ENCODE data around the gene MMS19.

MMS19 gene

DNA sequence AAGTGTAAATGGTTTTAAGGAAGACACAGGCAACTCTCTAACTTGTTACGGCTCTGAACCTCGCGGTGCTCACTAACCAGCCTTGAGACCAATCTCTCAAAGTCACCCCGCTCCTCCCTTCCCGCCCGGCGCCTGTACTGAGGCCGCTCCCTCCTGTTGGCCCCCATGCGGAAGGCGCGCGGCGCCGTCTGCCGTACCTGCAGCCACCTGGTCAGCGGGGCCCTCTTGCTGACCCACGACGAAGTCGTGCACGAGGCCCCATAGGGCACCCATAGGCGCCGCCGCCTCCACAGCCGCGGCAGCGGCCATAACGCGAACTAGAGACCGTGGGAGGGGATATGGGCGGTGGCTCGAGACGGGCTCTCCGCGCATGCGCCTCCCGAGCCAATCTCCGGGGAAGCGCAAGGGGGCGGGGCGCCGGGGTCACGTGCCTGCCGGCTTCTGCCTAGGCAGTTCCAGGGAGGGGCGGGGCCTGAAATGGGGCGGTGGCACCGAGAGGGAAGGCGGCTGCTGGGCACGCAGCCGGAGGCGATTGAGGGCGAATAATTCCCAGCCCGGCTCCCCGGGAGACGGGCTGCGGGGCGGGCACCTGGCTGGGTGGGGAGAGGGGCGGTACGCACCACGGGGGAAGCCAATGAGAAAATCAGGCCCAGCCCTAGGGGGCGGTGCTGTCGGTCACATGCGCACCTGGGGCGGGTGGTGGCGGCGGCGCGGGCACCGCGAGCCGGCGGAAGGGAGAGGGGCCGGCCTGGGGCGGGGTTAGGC, at the start of gene MMS19:
Gene MMS19, minus strand, starts transcription at position 347 of the 765 bp plus-strand sequence. Its CDS starts 38 bp downstream, at position 309.
- Mint-ChIP-seq H3K27me3 (peaks cover 27% of the 10 kb centered on the region), H3K4me3 (peak within 1 kb of the TSS; percentile 94), H3K9me3 (no peaks in the 10 kb centered on the region), H3K36me3 (ENCODE audit: low read depth) (peaks cover 45% of the 10 kb centered on the region), H3K27ac (peak within 1 kb of the TSS; percentile 99), H3K4me1 (ENCODE audit: low read depth) (peaks cover 43% of the 10 kb centered on the region)
- peak; percentile 100 for DNase-seq

GRCh38 chr10:97547962-97548361, 49.7 kb upstream of the MMS19 start:
- Mint-ChIP-seq H3K36me3 (ENCODE audit: low read depth) (no peaks in the 10 kb centered on the region), H3K9me3 (no peaks in the 10 kb centered on the region), H3K4me1 (ENCODE audit: low read depth) (peaks cover 10% of the 10 kb centered on the region), H3K4me3 (no peak overlapping the region), H3K27me3 (no peaks in the 10 kb centered on the region), H3K27ac (no peak overlapping the region)
- DNase-seq, result no peak

DNA sequence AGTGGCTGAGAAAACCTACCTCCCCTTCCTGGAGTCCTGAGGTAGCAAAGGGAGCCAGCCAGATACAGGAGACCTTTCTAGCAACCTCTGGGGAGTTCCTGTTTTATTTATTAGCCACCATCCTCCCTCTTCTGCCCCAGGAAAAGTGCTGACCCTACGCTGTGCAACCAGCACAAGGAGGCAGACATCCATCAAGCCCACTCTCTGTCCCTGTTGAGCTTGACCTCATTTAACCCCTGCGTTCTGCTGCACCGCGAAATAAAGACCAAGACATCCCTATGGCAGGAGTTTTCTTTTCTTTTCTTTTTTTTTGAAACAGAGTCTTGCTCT, 49.0 kb upstream of the MMS19 start:
- no peaks in the 10 kb centered on the region for H3K27me3 Mint-ChIP-seq
- peaks cover 18% of the 10 kb centered on the region for H3K4me1 Mint-ChIP-seq (ENCODE audit: low read depth)
- H3K27ac Mint-ChIP-seq, result no peak overlapping the region
- DNase-seq, result no peak
- no peak overlapping the region for H3K4me3 Mint-ChIP-seq
- no peaks in the 10 kb centered on the region for H3K36me3 Mint-ChIP-seq (ENCODE audit: low read depth)
- H3K9me3 Mint-ChIP-seq, result no peaks in the 10 kb centered on the region

DNA sequence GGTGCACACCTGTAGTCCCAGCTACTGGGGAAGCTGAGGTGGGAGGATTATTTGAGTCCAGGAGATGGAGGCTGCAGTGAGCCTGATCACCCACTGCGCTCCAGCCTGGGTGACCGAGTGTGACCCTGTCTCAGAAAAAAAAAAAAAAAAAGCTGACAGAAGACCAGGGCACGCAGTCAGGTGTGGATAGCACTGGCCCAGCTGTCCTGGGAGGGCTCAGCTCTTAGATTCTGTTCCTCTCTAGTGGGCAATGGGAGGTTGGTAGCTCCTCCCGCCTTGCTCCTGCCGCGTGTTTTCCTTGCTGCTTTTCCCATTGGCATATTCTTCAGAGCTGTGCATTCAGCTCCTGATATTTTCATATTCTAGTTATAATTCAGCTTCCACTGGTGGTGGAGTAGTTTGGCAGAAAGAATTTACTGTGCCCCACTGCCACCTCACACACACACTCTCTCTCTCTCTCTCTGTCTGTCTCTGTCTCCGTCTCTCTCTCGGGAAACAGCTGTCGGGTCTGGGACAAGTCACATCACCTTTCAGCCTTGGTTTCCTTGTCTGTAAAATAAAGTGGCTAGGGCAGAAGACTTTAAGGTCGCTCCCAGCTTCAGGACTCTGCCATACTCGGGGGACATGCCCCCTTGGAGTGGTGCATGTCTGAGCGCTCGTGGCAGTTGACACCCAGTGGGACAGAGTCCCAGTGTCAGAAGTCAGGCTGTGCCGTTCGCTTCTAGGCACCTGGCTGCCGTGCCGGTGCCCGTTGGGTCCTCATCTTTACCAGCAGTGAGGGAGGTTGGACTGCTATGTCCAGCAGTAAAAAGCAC, 48.4 kb upstream of the MMS19 start:
- H3K4me1 Mint-ChIP-seq (ENCODE audit: low read depth), result peaks cover 23% of the 10 kb centered on the region
- no peaks in the 10 kb centered on the region for H3K9me3 Mint-ChIP-seq
- no peak for DNase-seq
- H3K27me3 Mint-ChIP-seq, result no peaks in the 10 kb centered on the region
- no peaks in the 10 kb centered on the region for H3K36me3 Mint-ChIP-seq (ENCODE audit: low read depth)
- no peak overlapping the region for H3K27ac Mint-ChIP-seq
- no peak overlapping the region for H3K4me3 Mint-ChIP-seq

- H3K9me3 Mint-ChIP-seq, result no peaks in the 10 kb centered on the region
- H3K27ac Mint-ChIP-seq, result peak overlapping the region; percentile 75
- DNase-seq, result peak; percentile 73
- peaks cover 26% of the 10 kb centered on the region for H3K4me1 Mint-ChIP-seq (ENCODE audit: low read depth)
- no peaks in the 10 kb centered on the region for H3K27me3 Mint-ChIP-seq
- H3K4me3 Mint-ChIP-seq, result no peak overlapping the region
- no peaks in the 10 kb centered on the region for H3K36me3 Mint-ChIP-seq (ENCODE audit: low read depth)
These were observed 44.9 kb upstream of the MMS19 start for GRCh38 chr10:97543025-97543546.

GRCh38 chr10:97542169-97543024, 44.2 kb upstream of the MMS19 start:
- peak; percentile 65 for DNase-seq
- Mint-ChIP-seq H3K27ac (peak overlapping the region; percentile 75), H3K27me3 (no peaks in the 10 kb centered on the region), H3K4me1 (ENCODE audit: low read depth) (peaks cover 26% of the 10 kb centered on the region), H3K9me3 (no peaks in the 10 kb centered on the region), H3K36me3 (ENCODE audit: low read depth) (no peaks in the 10 kb centered on the region), H3K4me3 (no peak overlapping the region)

GRCh38 chr10:97540669-97541500, 42.7 kb upstream of the MMS19 start:
- H3K27ac Mint-ChIP-seq, result no peak overlapping the region
- H3K4me1 Mint-ChIP-seq (ENCODE audit: low read depth), result peaks cover 26% of the 10 kb centered on the region
- no peaks in the 10 kb centered on the region for H3K9me3 Mint-ChIP-seq
- no peak overlapping the region for H3K4me3 Mint-ChIP-seq
- H3K36me3 Mint-ChIP-seq (ENCODE audit: low read depth), result no peaks in the 10 kb centered on the region
- DNase-seq, result no peak
- no peaks in the 10 kb centered on the region for H3K27me3 Mint-ChIP-seq

DNA sequence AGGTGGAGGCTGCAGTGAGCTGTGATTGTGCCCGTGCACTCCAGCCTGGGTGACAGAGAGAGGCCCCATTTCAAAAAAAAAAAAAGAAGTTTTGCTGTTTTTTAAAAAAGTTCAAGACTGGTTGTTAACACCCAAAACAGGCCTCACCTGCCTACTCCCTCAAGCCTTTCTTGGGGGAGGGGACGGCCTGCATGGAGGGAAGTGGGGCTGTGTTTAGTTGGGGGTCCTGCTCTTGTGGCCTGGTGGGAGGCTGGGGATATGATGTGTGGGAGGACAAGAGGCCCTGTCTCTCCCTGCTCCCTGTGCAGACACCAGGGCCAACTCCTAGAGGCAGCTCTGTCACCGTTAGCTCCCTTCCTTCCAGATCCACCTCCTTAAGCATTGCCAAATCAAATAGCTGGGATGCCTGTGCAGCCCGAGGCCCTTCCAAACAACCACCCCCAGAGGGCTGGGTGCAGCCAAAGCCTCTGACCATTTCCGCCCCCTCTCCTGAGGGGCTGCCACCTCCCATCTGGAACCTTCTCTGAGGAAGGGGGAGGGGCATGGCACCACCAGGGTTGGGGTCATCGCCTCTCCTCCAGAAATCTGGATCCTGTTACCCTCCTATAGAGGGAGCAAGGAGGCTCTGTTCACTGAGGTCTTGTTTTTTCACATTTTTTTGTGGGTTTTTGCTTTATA, 41.4 kb upstream of the MMS19 start:
- Mint-ChIP-seq H3K4me1 (ENCODE audit: low read depth) (peaks cover 25% of the 10 kb centered on the region), H3K9me3 (no peaks in the 10 kb centered on the region)

GRCh38 chr10:97538839-97539238, 40.6 kb upstream of the MMS19 start:
- no peak overlapping the region for H3K27ac Mint-ChIP-seq
- no peaks in the 10 kb centered on the region for H3K9me3 Mint-ChIP-seq
- H3K4me3 Mint-ChIP-seq, result no peak overlapping the region
- peaks cover 25% of the 10 kb centered on the region for H3K4me1 Mint-ChIP-seq (ENCODE audit: low read depth)
- H3K27me3 Mint-ChIP-seq, result no peaks in the 10 kb centered on the region
- H3K36me3 Mint-ChIP-seq (ENCODE audit: low read depth), result no peaks in the 10 kb centered on the region
- no peak for DNase-seq

More for the DNA sequence above, 41.4 kb upstream of the MMS19 start:
- H3K4me3 Mint-ChIP-seq, result no peak overlapping the region
- H3K36me3 Mint-ChIP-seq (ENCODE audit: low read depth), result no peaks in the 10 kb centered on the region
- no peaks in the 10 kb centered on the region for H3K27me3 Mint-ChIP-seq
- DNase-seq, result no peak
- no peak overlapping the region for H3K27ac Mint-ChIP-seq

- H3K4me1 Mint-ChIP-seq (ENCODE audit: low read depth), result peaks cover 20% of the 10 kb centered on the region
These were observed 40.2 kb upstream of the MMS19 start for GRCh38 chr10:97538411-97538810.

GRCh38 chr10:97537186-97537869, 39.1 kb upstream of the MMS19 start:
- Mint-ChIP-seq H3K27ac (no peak overlapping the region), H3K27me3 (no peaks in the 10 kb centered on the region), H3K4me3 (no peak overlapping the region), H3K36me3 (ENCODE audit: low read depth) (no peaks in the 10 kb centered on the region), H3K9me3 (no peaks in the 10 kb centered on the region), H3K4me1 (ENCODE audit: low read depth) (peaks cover 10% of the 10 kb centered on the region)
- DNase-seq, result no peak

More at GRCh38 chr10:97538411-97538810, 40.2 kb upstream of the MMS19 start:
- H3K4me3 Mint-ChIP-seq, result no peak overlapping the region
- no peak overlapping the region for H3K27ac Mint-ChIP-seq
- no peaks in the 10 kb centered on the region for H3K27me3 Mint-ChIP-seq
- DNase-seq, result no peak
- no peaks in the 10 kb centered on the region for H3K9me3 Mint-ChIP-seq
- no peaks in the 10 kb centered on the region for H3K36me3 Mint-ChIP-seq (ENCODE audit: low read depth)

GRCh38 chr10:97534746-97535367, 36.6 kb upstream of the MMS19 start:
- Mint-ChIP-seq H3K9me3 (no peaks in the 10 kb centered on the region), H3K4me1 (ENCODE audit: low read depth) (no peaks in the 10 kb centered on the region), H3K4me3 (no peak overlapping the region), H3K27me3 (no peaks in the 10 kb centered on the region), H3K36me3 (ENCODE audit: low read depth) (no peaks in the 10 kb centered on the region), H3K27ac (no peak overlapping the region)
- peak; percentile 50 for DNase-seq
